Medulla oblongata (tissue), 1 donor: ENCODE data around the gene RNASE8.
"Not testable (repeated sequence)": the region's sequence is repeated elsewhere in the genome, so short reads cannot be mapped to it uniquely, and the experiment has no call there.

Experiments used
- DNase-seq: peaks from one replicate; pipeline ENCODE4 v3.0.0-alpha.2; 2015; ENCODE audit errors: extremely low spot score

The RNASE8 gene

GRCh38 chr14:21029917-21030316, 27.7 kb upstream of the RNASE8 start, which contains the start of gene TPPP2:
TSS of gene TPPP2 (plus strand) at chr14:21030217. CDS start at chr14:21030582, 365 bp downstream.
- DNase-seq: no peak

GRCh38 chr14:21030531-21030930, 27.1 kb upstream of the RNASE8 start:
- DNase-seq: no peak

- peak; percentile 54 for DNase-seq
These were observed 25.1 kb upstream of the RNASE8 start for GRCh38 chr14:21032326-21033132.

- peak; percentile 46 for DNase-seq
These were observed 24.4 kb upstream of the RNASE8 start for GRCh38 chr14:21033133-21033698.

- no peak for DNase-seq
These were observed 22.9 kb upstream of the RNASE8 start, which contains the start of gene RNASE13 for GRCh38 chr14:21034707-21035106. TSS of gene RNASE13 (minus strand) at chr14:21034807. CDS start at chr14:21034288, 519 bp downstream.

- DNase-seq: peak; percentile 47
These were observed 20.9 kb upstream of the RNASE8 start for GRCh38 chr14:21036751-21037150.

- no peak for DNase-seq
These were observed 20.5 kb upstream of the RNASE8 start for GRCh38 chr14:21037156-21037555.

GRCh38 chr14:21038441-21039422, 18.9 kb upstream of the RNASE8 start:
- DNase-seq: peak; percentile 90

GRCh38 chr14:21039585-21040369, 17.8 kb upstream of the RNASE8 start:
- peak; percentile 93 for DNase-seq

GRCh38 chr14:21040370-21040925, 17.2 kb upstream of the RNASE8 start:
- no peak for DNase-seq

GRCh38 chr14:21040941-21041340, 16.7 kb upstream of the RNASE8 start:
- not testable (repeated sequence) for DNase-seq

- DNase-seq: no peak
These were observed 15.8 kb upstream of the RNASE8 start, which contains the start of gene RNASE7 for GRCh38 chr14:21041676-21042433. TSS of gene RNASE7 (plus strand) at chr14:21042362. CDS start at chr14:21042993, 631 bp downstream.

GRCh38 chr14:21042918-21043317, 14.7 kb upstream of the RNASE8 start:
- peak; percentile 40 for DNase-seq

- no peak for DNase-seq
These were observed 14.1 kb upstream of the RNASE8 start for GRCh38 chr14:21043387-21043973.

GRCh38 chr14:21043974-21044618, 13.5 kb upstream of the RNASE8 start:
- no peak for DNase-seq

GRCh38 chr14:21047378-21047781, 10.2 kb upstream of the RNASE8 start:
- DNase-seq: no peak

GRCh38 chr14:21048638-21049037, 9.0 kb upstream of the RNASE8 start:
- no peak for DNase-seq

- no peak for DNase-seq
These were observed 8.3 kb upstream of the RNASE8 start for GRCh38 chr14:21049271-21049673.

GRCh38 chr14:21050597-21050996, 7.0 kb upstream of the RNASE8 start:
- no peak for DNase-seq
